Chondrocyte (in vitro differentiated cells): ENCODE results near the gene SUFU. TPM values are rescaled to one million over a fixed set of nuclear protein-coding genes. Genes with fewer than 3 reads are reported as not detected.

ENCODE experiments used
- DNase-seq: peaks from one replicate; pipeline ENCODE4 v3.0.0; 2021; ENCODE audit warnings: mixed read lengths, low spot score
- H3K27ac Mint-ChIP-seq: one replicate; pipeline ENCODE4 v1.8.0; 2021; ENCODE audit warnings: mild to moderate bottlenecking, moderate library complexity, mixed read lengths; ENCODE audit not compliant: unreplicated experiment
- H3K27me3 Mint-ChIP-seq: 2 replicates; pipeline ENCODE4 v1.8.0; 2021; ENCODE audit warnings: low read depth, mixed read lengths
- H3K36me3 Mint-ChIP-seq: 2 replicates; pipeline ENCODE4 v1.8.0; 2021; ENCODE audit warnings: low read depth, mixed read lengths
- H3K4me1 Mint-ChIP-seq: 2 replicates; pipeline ENCODE4 v1.8.0; 2021; ENCODE audit warnings: low read depth, mild to moderate bottlenecking, mixed read lengths
- H3K4me3 Mint-ChIP-seq: one replicate; pipeline ENCODE4 v1.8.0; 2021; ENCODE audit warnings: mild to moderate bottlenecking, moderate library complexity, mixed read lengths; ENCODE audit not compliant: unreplicated experiment
- H3K9me3 Mint-ChIP-seq: 2 replicates; pipeline ENCODE4 v1.8.0; 2021; ENCODE audit warnings: low read depth, mixed read lengths
- total RNA-seq: library from RNA; stranded (reverse); gene quantifications from 3 replicates; pipeline ENCODE4 v1.2.1, GENCODE V29; 2021
- TF ChIP-seq, protein P1 (sequence below): fragments of 200-600 bp; sonication (generic); IDR thresholded peaks from 2 replicates; pipeline ENCODE4 v1.5.0; 2021; ENCODE audit warnings: antibody characterized with exemption, mild to moderate bottlenecking, moderate library complexity

SUFU gene
- total RNA-seq, 1 donor from 2014 or later, result 15.5 TPM

DNA sequence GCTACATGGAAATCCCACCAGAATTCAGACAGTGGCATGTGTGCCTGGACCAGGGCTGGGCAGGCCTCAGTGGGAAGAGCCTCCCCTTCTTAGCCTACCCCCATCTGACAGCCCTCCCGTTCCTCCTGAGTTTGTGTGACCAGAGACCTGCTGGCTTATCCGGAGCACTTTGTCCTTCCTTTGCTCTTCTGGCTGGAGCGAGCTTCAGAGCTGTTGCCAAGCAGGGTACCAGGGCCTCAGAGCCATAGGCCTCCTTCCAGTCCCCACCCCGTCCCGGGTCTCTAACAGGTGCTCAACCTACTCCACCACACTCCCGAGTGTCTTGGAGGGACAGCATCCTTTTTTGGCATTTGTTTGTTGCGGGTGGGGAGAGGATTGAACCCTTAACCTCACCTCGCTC lies 114.0 kb downstream of the SUFU start:
- DNase-seq, result peak; percentile 59
- Mint-ChIP-seq H3K4me3 (no peak overlapping the region), H3K27ac (peak overlapping the region; percentile 12), H3K27me3 (no peaks in the 10 kb centered on the region), H3K9me3 (no peaks in the 10 kb centered on the region), H3K4me1 (peaks cover 37% of the 10 kb centered on the region), H3K36me3 (peaks cover 8% of the 10 kb centered on the region)
- TF ChIP-seq, protein P1, sequence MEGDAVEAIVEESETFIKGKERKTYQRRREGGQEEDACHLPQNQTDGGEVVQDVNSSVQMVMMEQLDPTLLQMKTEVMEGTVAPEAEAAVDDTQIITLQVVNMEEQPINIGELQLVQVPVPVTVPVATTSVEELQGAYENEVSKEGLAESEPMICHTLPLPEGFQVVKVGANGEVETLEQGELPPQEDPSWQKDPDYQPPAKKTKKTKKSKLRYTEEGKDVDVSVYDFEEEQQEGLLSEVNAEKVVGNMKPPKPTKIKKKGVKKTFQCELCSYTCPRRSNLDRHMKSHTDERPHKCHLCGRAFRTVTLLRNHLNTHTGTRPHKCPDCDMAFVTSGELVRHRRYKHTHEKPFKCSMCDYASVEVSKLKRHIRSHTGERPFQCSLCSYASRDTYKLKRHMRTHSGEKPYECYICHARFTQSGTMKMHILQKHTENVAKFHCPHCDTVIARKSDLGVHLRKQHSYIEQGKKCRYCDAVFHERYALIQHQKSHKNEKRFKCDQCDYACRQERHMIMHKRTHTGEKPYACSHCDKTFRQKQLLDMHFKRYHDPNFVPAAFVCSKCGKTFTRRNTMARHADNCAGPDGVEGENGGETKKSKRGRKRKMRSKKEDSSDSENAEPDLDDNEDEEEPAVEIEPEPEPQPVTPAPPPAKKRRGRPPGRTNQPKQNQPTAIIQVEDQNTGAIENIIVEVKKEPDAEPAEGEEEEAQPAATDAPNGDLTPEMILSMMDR, result no peak

- peak; percentile 84 for DNase-seq
- peak overlapping the region; percentile 82 for H3K27ac Mint-ChIP-seq
- no peaks in the 10 kb centered on the region for H3K27me3 Mint-ChIP-seq
- no peak overlapping the region for H3K4me3 Mint-ChIP-seq
- H3K36me3 Mint-ChIP-seq, result peaks cover 8% of the 10 kb centered on the region
- TF ChIP-seq, protein P1, result no peak
- no peaks in the 10 kb centered on the region for H3K9me3 Mint-ChIP-seq
- peaks cover 38% of the 10 kb centered on the region for H3K4me1 Mint-ChIP-seq
These were observed 115.7 kb downstream of the SUFU start for GRCh38 chr10:102619281-102619981.

- peaks cover 44% of the 10 kb centered on the region for H3K4me1 Mint-ChIP-seq
- TF ChIP-seq, protein P1, result no peak
- no peaks in the 10 kb centered on the region for H3K27me3 Mint-ChIP-seq
- DNase-seq, result peak; percentile 48
- H3K4me3 Mint-ChIP-seq, result no peak overlapping the region
- H3K9me3 Mint-ChIP-seq, result no peaks in the 10 kb centered on the region
- peak overlapping the region; percentile 84 for H3K27ac Mint-ChIP-seq
- peaks cover 8% of the 10 kb centered on the region for H3K36me3 Mint-ChIP-seq
These were observed 116.4 kb downstream of the SUFU start for GRCh38 chr10:102620138-102620590.

DNA sequence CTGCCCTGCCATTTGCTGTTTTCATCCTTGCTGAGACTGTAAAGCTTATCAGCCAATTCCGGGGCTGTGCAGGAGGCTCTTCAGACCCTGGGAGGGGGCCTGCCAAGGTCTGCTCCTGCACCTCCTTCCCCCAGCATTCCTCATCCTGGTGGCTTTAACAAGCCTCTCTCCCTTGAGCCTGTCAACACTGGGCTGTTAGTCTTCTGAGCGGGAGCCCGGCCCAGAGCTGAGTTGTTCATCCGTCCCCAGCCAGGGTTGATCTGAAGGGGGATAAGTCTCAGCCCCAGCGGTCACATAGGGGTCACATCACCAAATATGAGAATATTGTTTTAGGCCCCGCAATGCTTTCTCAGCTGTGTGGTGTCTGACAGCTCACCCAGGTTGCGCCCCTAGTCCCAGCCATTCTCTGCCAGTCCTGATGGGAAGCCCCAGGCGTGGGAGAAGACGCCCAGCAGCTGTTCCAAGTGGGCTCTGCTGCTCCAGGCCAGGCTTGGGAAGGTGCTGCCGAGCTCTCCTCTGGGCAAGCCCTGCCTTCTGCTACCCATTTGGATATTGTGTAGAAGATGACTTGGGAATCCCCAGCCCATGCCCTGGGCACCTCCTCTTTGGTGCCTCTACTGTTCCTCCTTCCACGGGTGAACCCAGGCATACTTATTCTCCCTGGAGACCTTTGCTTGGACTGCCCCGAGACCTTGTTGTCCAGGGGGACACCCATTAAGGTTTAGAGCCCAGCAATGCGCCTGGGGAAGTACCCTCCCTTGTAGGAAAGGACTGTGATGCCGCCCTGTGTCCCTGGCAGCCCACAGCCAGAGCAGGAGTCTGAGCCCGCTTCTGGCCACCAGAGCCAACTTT lies 117.0 kb downstream of the SUFU start:
- H3K36me3 Mint-ChIP-seq, result peaks cover 8% of the 10 kb centered on the region
- TF ChIP-seq, protein P1, result no peak
- H3K27me3 Mint-ChIP-seq, result no peaks in the 10 kb centered on the region
- DNase-seq, result peak; percentile 72
- peaks cover 51% of the 10 kb centered on the region for H3K4me1 Mint-ChIP-seq
- H3K4me3 Mint-ChIP-seq, result peak overlapping the region; percentile 5
- H3K27ac Mint-ChIP-seq, result peak overlapping the region; percentile 84
- no peaks in the 10 kb centered on the region for H3K9me3 Mint-ChIP-seq
